HepG2 (cell line): ENCODE data around the gene PDIA5. TPM values are rescaled to one million over a fixed set of nuclear protein-coding genes. Genes with fewer than 3 reads are reported as not detected.

Experiments used
- ATAC-seq: fragments of 200-7000 bp; cut with Tn5 transposase; 3 replicates; pipeline ENCODE4 v1.9.1; 2020; ENCODE audit warnings: mild to moderate bottlenecking, moderate library complexity
- BruUV-seq: library from RNA; stranded (reverse); fragments of 400-500 nt; replicated peaks from 2 replicates; lab custom pipeline; 2021; lab: Mats Ljungman, UMichigan
- CTCF ChIA-PET: fragments of 300-600 bp; formaldehyde crosslinking; extraction: SDS; loops from one replicate; lab custom pipeline; 2021; ENCODE audit warnings: low total read pairs, inconsistent platforms, low intra/inter-chr PET ratio; lab: Yijun Ruan, JAX
- POLR2A ChIA-PET: fragments of 350-600 bp; sonication (Branson Sonifier 250); formaldehyde crosslinking; loops from one replicate; lab custom pipeline; 2020; ENCODE audit warnings: antibody characterized with exemption, inconsistent platforms; lab: Yijun Ruan, JAX
- DNase-seq: peaks from one replicate; pipeline ENCODE4 v3.0.0-alpha.2; 2015; ENCODE audit warnings: low spot score
- FAIRE-seq: peaks from 3 replicates; lab custom pipeline; 2011; peaks lifted over from hg19 to GRCh38; lab: Jason Lieb, UNC
- H2AFZ ChIP-seq: one replicate; pipeline ENCODE4 v1.6.1; 2011; ENCODE audit warnings: low read length, inconsistent platforms
- H3K27ac ChIP-seq: fragments of 300-600 bp; 3 replicates; pipeline ENCODE4 v1.8.0; 2011; ENCODE audit warnings: mixed run types, mild to moderate bottlenecking, mixed read lengths, low read length, inconsistent platforms; ENCODE audit not compliant: insufficient read depth; ENCODE audit errors: extremely low read length
- H3K27me3 ChIP-seq, 2 experiments: fragments of 200-600 bp in 1 of 2; 2 replicates in 1 of 2; 3 replicates in 1 of 2; pipeline versions ENCODE4 v1.6.0 to v1.8.0; 2011; ENCODE audit warnings: low read length in 2 of 2, mild to moderate bottlenecking in 2 of 2, moderate library complexity in 2 of 2, inconsistent platforms in 1 of 2; ENCODE audit not compliant: insufficient read depth in 2 of 2, control insufficient read depth in 1 of 2
- H3K36me3 ChIP-seq, 2 experiments: fragments of 200-600 bp in 1 of 2; replicated peaks in 1 of 2; 2 replicates in 1 of 2; 3 replicates in 1 of 2; pipeline versions ENCODE4 v1.5.1 to v1.8.0; 2011; ENCODE audit warnings: low read length in 2 of 2, inconsistent platforms in 1 of 2; ENCODE audit not compliant: insufficient read depth in 2 of 2, control insufficient read depth in 1 of 2
- H3K4me1 ChIP-seq: 2 replicates; pipeline ENCODE4 v1.5.1; 2012; ENCODE audit warnings: low read length, inconsistent platforms; ENCODE audit not compliant: insufficient read depth
- H3K4me2 ChIP-seq: 2 replicates; pipeline ENCODE4 v1.6.0; 2011; ENCODE audit warnings: low read depth, low read length, inconsistent platforms
- H3K4me3 ChIP-seq, 3 experiments: fragments of 200-600 bp in 1 of 3; sonication (generic), shearing (Covaris generic) in 1 of 3; replicated peaks in 1 of 3; 2 replicates each; pipeline ENCODE4 v1.5.1; 2011 to 2016; ENCODE audit warnings: low read length in 3 of 3, inconsistent platforms in 2 of 3, low read depth in 2 of 3, mild to moderate bottlenecking in 2 of 3, control low read depth in 1 of 3, mixed read lengths in 1 of 3; ENCODE audit not compliant: insufficient read depth in 1 of 3
- H3K79me2 ChIP-seq: one replicate; pipeline ENCODE4 v1.6.1; 2011; ENCODE audit warnings: low read length, inconsistent platforms; ENCODE audit not compliant: insufficient read depth
- H3K9ac ChIP-seq: 2 replicates; pipeline ENCODE4 v1.6.0; 2011; ENCODE audit warnings: mild to moderate bottlenecking, low read depth, low read length, inconsistent platforms; ENCODE audit not compliant: insufficient read depth
- H3K9me3 ChIP-seq: 2 replicates; pipeline ENCODE4 v1.5.1; 2012; ENCODE audit warnings: mild to moderate bottlenecking, low read length
- H4K20me1 ChIP-seq: 2 replicates; pipeline ENCODE4 v1.6.0; 2011; ENCODE audit warnings: inconsistent platforms, mild to moderate bottlenecking, low read length, moderate library complexity; ENCODE audit not compliant: insufficient read depth
- ARNT ChIP-seq: fragments of 450-650 bp; IDR thresholded peaks from 2 replicates; pipeline ENCODE4 v1.6.1; 2017
- BCL6 ChIP-seq: IDR thresholded peaks from 2 replicates; pipeline ENCODE4 v1.6.1; 2016; ENCODE audit warnings: missing genetic modification reagents, missing compliant biosample characterization
- CC2D1A ChIP-seq: sonication (generic); formaldehyde crosslinking; IDR thresholded peaks from 2 replicates; pipeline ENCODE4 v1.8.1; 2023; ENCODE audit warnings: mild to moderate bottlenecking, missing genetic modification reagents
- DBP ChIP-seq: sonication (generic); formaldehyde crosslinking; IDR thresholded peaks from 2 replicates; pipeline ENCODE4 v1.4.0; 2020; ENCODE audit warnings: missing genetic modification reagents; ENCODE audit errors: not compliant biosample characterization
- EED ChIP-seq: sonication (generic); formaldehyde crosslinking; IDR thresholded peaks from 2 replicates; pipeline ENCODE4 v1.5.0; 2020; ENCODE audit warnings: mild to moderate bottlenecking, missing genetic modification reagents
- GATAD2A ChIP-seq: IDR thresholded peaks from 2 replicates; pipeline ENCODE4 v1.6.1; 2016
- IKZF1 ChIP-seq: fragments of 450-650 bp; IDR thresholded peaks from 2 replicates; pipeline ENCODE4 v1.7.1; 2016
- SATB2 ChIP-seq: sonication (generic); formaldehyde crosslinking; IDR thresholded peaks from 2 replicates; pipeline ENCODE4 v1.5.0; 2020; ENCODE audit warnings: missing genetic modification reagents
- SIN3B ChIP-seq: fragments of 150-350 bp; IDR thresholded peaks from 2 replicates; pipeline ENCODE4 v1.6.1; 2014; ENCODE audit warnings: low read length
- TARDBP ChIP-seq: sonication (generic); formaldehyde crosslinking; IDR thresholded peaks from 2 replicates; pipeline ENCODE4 v1.8.0; 2022; ENCODE audit warnings: mild to moderate bottlenecking, missing genetic modification reagents
- TERF1 ChIP-seq: sonication (generic); formaldehyde crosslinking; IDR thresholded peaks from 2 replicates; pipeline ENCODE4 v1.8.0; 2022; ENCODE audit warnings: mild to moderate bottlenecking, missing genetic modification reagents, moderate library complexity
- ZBTB10 ChIP-seq: sonication (generic); formaldehyde crosslinking; IDR thresholded peaks from 2 replicates; pipeline ENCODE4 v1.4.0; 2020; ENCODE audit warnings: missing genetic modification reagents, borderline replicate concordance
- ZNF124 ChIP-seq: sonication (generic); formaldehyde crosslinking; IDR thresholded peaks from 2 replicates; pipeline ENCODE4 v1.4.0; 2020; ENCODE audit warnings: missing genetic modification reagents
- ZNF383 ChIP-seq: sonication (generic); formaldehyde crosslinking; IDR thresholded peaks from 2 replicates; pipeline ENCODE4 v1.4.0; 2020; ENCODE audit warnings: missing genetic modification reagents, mild to moderate bottlenecking, borderline replicate concordance
- ZNF576 ChIP-seq: sonication (generic); formaldehyde crosslinking; IDR thresholded peaks from 2 replicates; pipeline ENCODE4 v1.4.0; 2020; ENCODE audit warnings: mild to moderate bottlenecking, missing genetic modification reagents
- ZNF607 ChIP-seq: sonication (generic); formaldehyde crosslinking; IDR thresholded peaks from 2 replicates; pipeline ENCODE4 v1.5.1; 2020; ENCODE audit warnings: missing genetic modification reagents, mild to moderate bottlenecking, borderline replicate concordance
- ZNF780A ChIP-seq: sonication (generic); formaldehyde crosslinking; IDR thresholded peaks from 2 replicates; pipeline ENCODE4 v1.8.0; 2022; ENCODE audit warnings: mild to moderate bottlenecking, missing genetic modification reagents, moderate library complexity
- WGBS: methylation state at CpG from one replicate; pipeline ENCODE4 v1.1.6; 2017; ENCODE audit warnings: low lambda C conversion rate; 5-methylcytosine and 5-hydroxymethylcytosine counted together
- in situ Hi-C: cut with HindIII; loops from 2 replicates; pipeline ENCODE4 v1.10.0; 2017; ENCODE audit warnings: low pct_unique_long_range_greater_than_20kb; ENCODE audit not compliant: extremely low pct_ligation_motif_present
- intact Hi-C: fragments of 100-400 bp; cut with micrococcal nuclease; formaldehyde crosslinking; loops from one replicate; pipeline ENCODE4 v1.10.0; 2022; ENCODE audit not compliant: unreplicated experiment
- polyA plus RNA-seq, 8 experiments: library from polyadenylated mRNA; depleted of rRNA in 3 of 8; stranded (reverse) in 7 of 8; unstranded in 1 of 8; fragments of >200 nt; fragmentation: Illumina TruSeq in 4 of 8; extraction: Trizol in 4 of 8; gene quantifications; 2 replicates each; pipeline versions ENCODE4 v1.2.1 to v1.2.3, GENCODE V29; 2011 to 2016; ENCODE audit warnings: low read depth in 4 of 8, missing spikeins in 1 of 8, mixed read lengths in 1 of 8; ENCODE audit not compliant: insufficient read depth in 1 of 8
- total RNA-seq, 5 experiments: library from RNA; depleted of rRNA; stranded (reverse); fragments of >200 nt; fragmentation: Illumina TruSeq; extraction: Trizol; gene quantifications; 2 replicates each; pipeline ENCODE4 v1.2.3, GENCODE V29; 2016; ENCODE audit warnings: low read depth in 1 of 5

PDIA5 gene
- total and polyA plus RNA-seq, 2 of the 13 experiments (the other 11 are each of a cell fraction or from before 2014, with no cell fraction given): 51.3 to 74.3 TPM

- peaks cover 64% of the 10 kb centered on the region for H4K20me1 ChIP-seq
- H3K9me3 ChIP-seq: no peaks in the 10 kb centered on the region
- peak overlapping the region; percentile 42; the same call in 1 of the 2 replicates for H3K9ac ChIP-seq
- DNase-seq (peak; percentile 60), FAIRE-seq (peak; percentile 12), ATAC-seq (peak; percentile 84)
- peaks cover 87% of the 10 kb centered on the region for H3K79me2 ChIP-seq
- H2AFZ ChIP-seq: no peak overlapping the region
- WGBS: 0% methylated on average over 6 of the region's 6 CpGs
- H3K4me2 ChIP-seq: peak overlapping the region; percentile 75
- H3K36me3 ChIP-seq: peaks cover 3 to 14% of the 10 kb centered on the region in 2 experiments; a peak in 3 of 5 replicates
- ChIA-PET POLR2A (interaction anchor here (0.6 to 1.6 kb wide), 5 partner anchors 8 to 117 kb away, joined by 3 to 19 read pairs (median 4); partner anchors contain the start of genes PDIA5, SEC22A and SEMA5B), CTCF (no interaction called here)
- H3K4me3 ChIP-seq: peak overlapping the region; percentile 23 to 61 (median 36); a peak in 5 of 6 replicates
- no peaks in the 10 kb centered on the region for H3K27me3 ChIP-seq
- peak overlapping the region; percentile 83 for H3K27ac ChIP-seq
- in situ Hi-C loops: no loop called here
- no TSS peak for BruUV-seq
- peaks cover 84% of the 10 kb centered on the region for H3K4me1 ChIP-seq
- intact Hi-C loops: loop anchor here (1.0 kb wide), 1 partner anchor 16 kb away; no protein-coding TSS in a partner anchor
- TF ChIP-seq SATB2 (no peak), GATAD2A (CRISPR knock-in tag) (peak; percentile 70), ZNF607 (CRISPR knock-in tag) (no peak; the same call in 1 of the 2 replicates), BCL6 (CRISPR knock-in tag) (no peak; the same call in 1 of the 2 replicates), ZNF383 (CRISPR knock-in tag) (no peak), ZNF124 (no peak), TERF1 (CRISPR knock-in tag) (no peak), ZBTB10 (CRISPR knock-in tag) (0 out of 2 replicates have a peak, but pooled peaks have one; percentile 26), IKZF1 (no peak), EED (no peak), ZNF576 (no peak), ZNF780A (CRISPR knock-in tag) (no peak), ARNT (no peak), CC2D1A (CRISPR knock-in tag) (no peak), SIN3B (no peak), TARDBP (CRISPR knock-in tag) (no peak), DBP (no peak)
Measured at GRCh38 chr3:123084738-123085237, 18.0 kb downstream of the PDIA5 start.
